HG02943 (cell line): ENCODE measurements around the gene RPGR.
A peak's percentile ranks its signal among the peaks of the same experiment; 100 is the strongest.

Experiments used
- ATAC-seq: cut with Tn5 transposase; IDR thresholded peaks from one replicate; pipeline ENCODE4 v1.9.1; 2021; ENCODE audit warnings: mild to moderate bottlenecking, low read depth, moderate library complexity; ENCODE audit not compliant: unreplicated experiment

Gene RPGR, protein sequence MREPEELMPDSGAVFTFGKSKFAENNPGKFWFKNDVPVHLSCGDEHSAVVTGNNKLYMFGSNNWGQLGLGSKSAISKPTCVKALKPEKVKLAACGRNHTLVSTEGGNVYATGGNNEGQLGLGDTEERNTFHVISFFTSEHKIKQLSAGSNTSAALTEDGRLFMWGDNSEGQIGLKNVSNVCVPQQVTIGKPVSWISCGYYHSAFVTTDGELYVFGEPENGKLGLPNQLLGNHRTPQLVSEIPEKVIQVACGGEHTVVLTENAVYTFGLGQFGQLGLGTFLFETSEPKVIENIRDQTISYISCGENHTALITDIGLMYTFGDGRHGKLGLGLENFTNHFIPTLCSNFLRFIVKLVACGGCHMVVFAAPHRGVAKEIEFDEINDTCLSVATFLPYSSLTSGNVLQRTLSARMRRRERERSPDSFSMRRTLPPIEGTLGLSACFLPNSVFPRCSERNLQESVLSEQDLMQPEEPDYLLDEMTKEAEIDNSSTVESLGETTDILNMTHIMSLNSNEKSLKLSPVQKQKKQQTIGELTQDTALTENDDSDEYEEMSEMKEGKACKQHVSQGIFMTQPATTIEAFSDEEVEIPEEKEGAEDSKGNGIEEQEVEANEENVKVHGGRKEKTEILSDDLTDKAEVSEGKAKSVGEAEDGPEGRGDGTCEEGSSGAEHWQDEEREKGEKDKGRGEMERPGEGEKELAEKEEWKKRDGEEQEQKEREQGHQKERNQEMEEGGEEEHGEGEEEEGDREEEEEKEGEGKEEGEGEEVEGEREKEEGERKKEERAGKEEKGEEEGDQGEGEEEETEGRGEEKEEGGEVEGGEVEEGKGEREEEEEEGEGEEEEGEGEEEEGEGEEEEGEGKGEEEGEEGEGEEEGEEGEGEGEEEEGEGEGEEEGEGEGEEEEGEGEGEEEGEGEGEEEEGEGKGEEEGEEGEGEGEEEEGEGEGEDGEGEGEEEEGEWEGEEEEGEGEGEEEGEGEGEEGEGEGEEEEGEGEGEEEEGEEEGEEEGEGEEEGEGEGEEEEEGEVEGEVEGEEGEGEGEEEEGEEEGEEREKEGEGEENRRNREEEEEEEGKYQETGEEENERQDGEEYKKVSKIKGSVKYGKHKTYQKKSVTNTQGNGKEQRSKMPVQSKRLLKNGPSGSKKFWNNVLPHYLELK

GRCh38 chrX:38327007-38327774 is at the start of gene RPGR:
Gene RPGR, minus strand, starts transcription at chrX:38327509. Its CDS starts 142 bp downstream, at chrX:38327367.
- peak; percentile 96 for ATAC-seq

DNA sequence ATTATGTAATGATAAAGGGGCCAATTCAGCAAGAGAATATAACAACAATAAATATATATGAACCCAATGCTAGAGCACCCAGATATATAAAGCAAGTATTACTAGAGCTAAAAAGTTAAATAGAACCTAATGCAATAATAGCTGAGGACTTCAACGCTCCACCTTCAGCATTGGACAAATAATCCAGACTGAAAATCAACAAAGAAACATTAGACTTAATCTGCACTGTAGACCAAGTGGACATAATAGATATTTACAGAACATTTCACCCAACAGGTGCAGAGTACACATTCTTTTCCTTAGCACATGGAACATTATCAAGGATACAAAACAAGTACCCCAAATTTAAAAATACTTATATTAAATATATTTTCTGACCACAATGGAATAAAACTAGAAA is 49.4 kb upstream of the RPGR start:
- no peak for ATAC-seq

DNA sequence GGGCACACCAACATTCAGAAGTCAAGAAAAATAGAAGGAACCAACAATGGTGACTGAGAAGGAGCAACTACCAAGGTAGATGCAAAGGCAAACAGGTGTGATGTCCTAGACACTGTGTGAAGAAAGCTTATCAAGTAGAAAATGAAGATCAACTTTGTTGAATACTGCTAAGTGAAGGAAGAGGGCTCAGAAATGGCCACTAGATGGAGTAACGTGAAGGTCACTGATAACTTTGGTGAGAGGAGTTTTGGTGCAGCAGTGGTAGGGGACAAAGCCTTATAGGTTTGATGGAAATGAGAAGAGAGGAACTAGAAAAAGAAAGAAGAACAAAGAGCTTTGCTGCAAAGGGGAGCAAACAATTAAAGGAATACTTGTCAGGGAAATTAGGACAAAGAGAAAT is 48.6 kb upstream of the RPGR start:
- ATAC-seq: no peak

DNA sequence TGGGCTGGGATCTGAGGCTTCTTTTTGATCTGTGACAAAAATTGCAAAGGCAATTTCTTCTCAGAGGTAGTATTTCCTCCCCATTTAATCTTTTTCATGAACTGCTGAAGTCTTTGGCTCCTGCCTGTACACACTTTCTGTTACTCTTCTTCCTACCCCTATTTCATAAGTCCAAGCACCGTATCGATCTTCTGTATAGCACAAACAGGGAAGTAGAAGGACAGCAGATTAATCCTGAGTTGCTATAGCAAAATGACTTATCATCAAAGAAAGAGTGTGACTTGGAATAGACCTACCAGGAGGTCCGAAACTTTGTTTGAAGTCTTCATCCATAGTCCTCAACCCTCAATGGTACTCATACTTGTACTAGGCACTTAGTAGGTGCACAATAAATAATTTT is 47.1 kb upstream of the RPGR start:
- ATAC-seq: no peak

DNA sequence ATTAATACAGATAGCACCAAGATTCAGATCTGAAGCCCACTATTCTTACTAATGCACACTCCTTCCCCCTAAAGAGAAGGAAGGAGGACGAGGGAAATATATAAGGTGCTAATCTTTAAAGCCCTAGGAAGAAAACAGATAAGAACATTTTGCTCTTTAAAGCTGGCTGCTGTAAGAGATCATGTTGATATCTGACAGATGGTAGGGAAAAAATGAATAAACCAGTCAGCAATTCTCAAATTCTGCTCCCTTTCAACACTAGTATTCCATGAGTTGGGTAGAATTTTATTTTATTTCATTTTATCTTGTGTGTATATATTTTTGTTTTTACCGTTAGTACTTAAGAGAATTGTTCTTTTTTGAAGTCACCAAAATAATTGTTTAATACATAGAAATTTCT is 44.3 kb upstream of the RPGR start:
- no peak for ATAC-seq

GRCh38 chrX:38368774-38369173 is 41.5 kb upstream of the RPGR start:
- no peak for ATAC-seq

DNA sequence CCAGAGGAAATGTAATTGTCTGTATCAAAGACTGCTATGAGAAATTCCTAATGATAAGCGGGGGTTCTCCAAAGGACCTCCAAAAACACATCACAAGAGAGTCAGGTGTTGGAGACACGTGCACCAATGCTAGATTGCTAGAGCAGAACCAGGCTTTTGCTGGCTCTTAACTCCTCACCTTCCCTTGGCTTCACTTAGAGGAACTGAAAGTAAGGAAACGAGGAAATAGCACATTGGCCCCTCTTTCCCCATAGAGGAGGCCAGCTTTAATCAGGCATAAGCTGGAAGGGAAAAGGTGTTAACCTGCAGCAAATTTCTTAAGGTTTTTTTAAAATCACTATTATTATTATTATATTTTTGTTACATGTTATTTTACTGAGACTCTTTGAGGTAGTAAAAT is 38.6 kb upstream of the RPGR start:
- ATAC-seq: no peak

DNA sequence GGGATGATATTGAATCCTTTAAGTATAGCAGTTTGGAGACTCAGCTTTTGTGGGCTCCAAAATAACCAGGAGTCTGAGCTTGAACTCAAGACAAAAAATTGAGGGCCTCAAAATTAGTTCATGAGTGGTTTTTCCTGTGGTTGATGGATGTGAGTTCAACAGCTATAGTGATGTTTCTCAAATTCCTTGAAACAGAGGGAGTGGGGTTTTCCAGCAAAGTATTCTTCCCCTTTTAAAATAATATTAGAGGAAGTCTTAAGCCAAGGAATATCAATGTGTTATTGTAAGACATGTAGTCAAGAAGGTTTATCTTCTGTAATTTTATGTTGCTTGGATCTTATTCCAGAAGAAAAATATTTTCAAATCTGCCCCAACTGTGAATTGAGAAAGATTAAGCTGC is 35.7 kb upstream of the RPGR start:
- no peak for ATAC-seq

DNA sequence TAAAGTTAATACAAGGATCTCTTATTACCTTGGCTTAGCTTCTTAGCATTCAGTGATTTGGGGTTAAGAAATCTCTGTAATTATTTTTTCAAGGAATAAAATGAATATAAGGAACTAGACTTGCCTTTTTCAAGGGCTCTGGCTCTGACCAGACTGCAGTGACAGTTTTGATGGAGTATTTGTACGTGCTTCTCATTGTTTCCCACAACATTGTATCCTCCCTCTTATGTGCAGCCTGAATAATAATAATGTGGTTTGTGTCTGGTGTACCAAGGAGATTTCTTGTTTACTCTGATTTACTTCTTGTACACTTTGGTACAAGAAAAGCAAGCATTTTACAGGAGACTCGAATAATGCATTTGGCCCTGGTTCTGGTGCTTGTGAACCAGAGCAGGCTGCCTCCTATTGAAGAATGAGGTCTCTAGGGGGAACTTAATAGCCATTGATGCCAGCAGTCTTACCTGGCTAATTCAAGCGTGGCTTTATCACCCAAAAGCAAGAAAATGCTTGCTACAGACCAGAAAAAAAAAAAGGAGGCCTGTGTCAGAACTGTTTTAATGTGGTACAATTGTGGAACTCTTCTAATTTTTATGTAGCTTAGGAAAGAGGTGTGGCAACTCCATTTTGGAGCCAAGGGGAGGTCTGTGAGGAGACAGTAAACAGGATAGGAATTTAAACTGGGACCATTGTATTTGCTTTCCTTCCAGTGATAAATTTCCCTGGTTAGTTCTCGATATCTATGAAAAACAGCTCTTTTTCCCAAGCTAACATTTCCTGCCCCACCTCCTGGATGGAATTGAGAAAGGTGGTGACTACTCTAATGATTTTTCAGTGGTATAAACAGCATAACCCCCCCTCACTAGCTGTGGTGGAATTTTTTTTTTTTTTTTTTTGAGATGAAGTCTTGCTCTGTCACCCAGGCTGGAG is 30.7 kb upstream of the RPGR start:
- ATAC-seq: no peak

DNA sequence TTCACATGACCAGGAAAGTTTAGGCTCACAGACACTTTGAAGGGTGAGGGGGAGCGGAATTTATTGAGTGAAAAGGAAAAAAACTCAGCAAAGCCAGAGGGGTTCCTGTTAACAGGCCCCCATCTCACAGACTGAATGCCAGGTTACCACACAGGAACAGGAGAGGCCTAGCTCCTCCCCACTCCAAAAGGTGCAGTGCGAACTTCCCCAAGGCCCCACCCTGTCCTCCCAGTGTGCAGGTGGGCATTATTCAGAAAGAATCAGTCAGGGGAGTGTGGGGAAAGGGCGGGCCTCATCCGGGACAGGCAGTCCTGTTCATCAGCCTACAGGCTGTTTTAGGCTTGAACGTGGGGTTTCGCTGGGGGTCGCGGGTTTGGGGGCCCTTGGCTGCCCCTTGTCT is 29.1 kb upstream of the RPGR start:
- no peak for ATAC-seq

DNA sequence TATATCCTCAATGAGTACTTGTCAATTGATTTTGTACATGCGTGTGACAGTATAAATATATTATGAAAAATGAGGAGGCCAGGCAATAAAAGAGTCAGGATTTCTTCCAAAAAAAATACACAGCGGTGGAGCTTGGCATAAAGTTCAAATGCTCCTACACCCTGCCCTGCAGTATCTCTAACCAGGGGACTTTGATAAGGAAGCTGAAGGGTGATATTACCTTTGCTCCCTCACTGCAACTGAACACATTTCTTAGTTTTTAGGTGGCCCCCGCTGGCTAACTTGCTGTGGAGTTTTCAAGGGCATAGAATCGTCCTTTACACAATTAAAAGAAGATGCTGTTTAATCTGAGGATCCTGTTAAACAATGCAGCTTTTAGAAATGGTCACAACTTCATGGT is 25.1 kb upstream of the RPGR start, which contains the start of gene OTC:
TSS of gene OTC (plus strand) at position 243 of the 400 bp plus-strand sequence. CDS start at position 336, 93 bp downstream.
- ATAC-seq: no peak

GRCh38 chrX:38351346-38351745 is 24.0 kb upstream of the RPGR start:
- ATAC-seq: no peak

GRCh38 chrX:38347136-38347535 is 19.8 kb upstream of the RPGR start:
- no peak for ATAC-seq

GRCh38 chrX:38346150-38346549 is 18.8 kb upstream of the RPGR start:
- no peak for ATAC-seq

- no peak for ATAC-seq
These were observed 15.8 kb upstream of the RPGR start for GRCh38 chrX:38342853-38343778.

- ATAC-seq: no peak
These were observed 14.1 kb upstream of the RPGR start for GRCh38 chrX:38341442-38341841.

DNA sequence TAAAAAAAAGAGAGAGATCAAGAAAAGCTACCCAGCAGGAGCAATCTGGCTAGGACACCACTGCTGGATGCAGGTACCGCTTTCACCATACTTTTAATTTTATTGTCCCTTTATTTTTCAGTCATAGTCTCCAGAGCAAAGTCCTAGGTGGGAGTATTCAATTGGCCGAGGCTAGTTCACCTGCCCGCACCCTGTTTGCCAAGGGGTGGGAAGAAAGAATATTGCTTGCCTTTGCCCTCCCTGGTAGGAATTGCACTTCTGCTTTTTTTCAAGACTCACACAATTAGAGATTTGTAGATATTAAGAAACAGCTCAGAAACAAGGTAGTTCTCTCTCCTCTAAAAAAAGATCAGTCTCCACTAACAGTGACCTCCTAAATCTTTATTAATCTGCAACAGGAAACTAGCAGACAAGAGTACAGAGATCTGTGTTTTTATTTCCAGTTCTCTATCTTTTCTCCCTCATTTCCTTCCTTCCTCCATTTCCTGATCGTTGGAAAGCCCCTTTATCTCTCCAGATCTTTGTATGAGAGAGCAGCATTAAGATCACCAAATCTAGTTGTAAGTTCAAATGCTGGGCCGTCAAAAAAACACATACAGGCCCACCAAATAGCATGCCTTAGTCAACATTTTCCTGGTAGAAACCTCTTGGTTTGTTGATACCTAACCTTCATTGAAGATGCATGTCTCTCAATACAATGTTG is 9.4 kb upstream of the RPGR start:
- ATAC-seq: no peak

DNA sequence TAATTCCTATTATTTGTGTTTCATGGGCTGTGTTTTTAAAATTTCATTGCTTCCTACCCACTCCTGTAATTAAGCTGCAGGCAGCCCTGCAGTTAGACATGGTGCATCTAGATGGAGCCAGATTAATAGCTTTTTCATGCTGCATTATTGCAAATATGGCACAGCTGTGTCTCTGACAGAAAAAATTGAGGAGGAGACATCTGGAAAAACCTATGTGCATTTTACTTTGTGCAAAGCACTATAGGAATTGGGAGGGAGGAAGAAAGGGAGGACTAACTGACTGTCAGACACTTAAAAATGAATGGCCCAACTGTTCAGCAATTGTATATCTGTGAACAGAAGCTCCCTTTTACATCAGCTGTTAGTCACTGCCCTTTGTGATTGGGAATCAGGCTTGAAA is 8.1 kb upstream of the RPGR start:
- ATAC-seq: no peak
